Nephron progenitor cell (in vitro differentiated cells): ENCODE data around the gene GOLIM4.
A peak's percentile ranks its signal among the peaks of the same experiment; 100 is the strongest.

Experiments
- DNase-seq: peaks from one replicate; pipeline ENCODE4 v3.0.0; 2021
- H3K27ac Mint-ChIP-seq: 2 replicates; pipeline ENCODE4 v1.8.0; 2021; ENCODE audit warnings: mild to moderate bottlenecking, moderate library complexity, mixed read lengths
- H3K27me3 Mint-ChIP-seq: 2 replicates; pipeline ENCODE4 v1.8.0; 2021; ENCODE audit warnings: mild to moderate bottlenecking, low read depth, mixed read lengths; ENCODE audit not compliant: poor library complexity
- H3K36me3 Mint-ChIP-seq: 2 replicates; pipeline ENCODE4 v1.8.0; 2021; ENCODE audit warnings: low read depth, mixed read lengths
- H3K4me1 Mint-ChIP-seq: 2 replicates; pipeline ENCODE4 v1.8.0; 2021; ENCODE audit warnings: mixed read lengths
- H3K4me3 Mint-ChIP-seq: 2 replicates; pipeline ENCODE4 v1.8.0; 2021; ENCODE audit warnings: mild to moderate bottlenecking, moderate library complexity, mixed read lengths
- H3K9me3 Mint-ChIP-seq: 2 replicates; pipeline ENCODE4 v1.8.0; 2021; ENCODE audit warnings: mild to moderate bottlenecking, moderate library complexity, mixed read lengths
- CTCF ChIP-seq: fragments of 200-600 bp; sonication (generic); IDR thresholded peaks from 2 replicates; pipeline ENCODE4 v1.5.0; 2021; ENCODE audit warnings: antibody characterized with exemption

The GOLIM4 gene

GRCh38 chr3:167983583-167983982 lies 112.1 kb downstream of the GOLIM4 start:
- H3K27ac Mint-ChIP-seq = no peak overlapping the region
- DNase-seq = no peak
- peaks cover 4% of the 10 kb centered on the region for H3K9me3 Mint-ChIP-seq
- no peaks in the 10 kb centered on the region for H3K36me3 Mint-ChIP-seq
- H3K4me3 Mint-ChIP-seq = no peak overlapping the region
- no peak for TF ChIP-seq CTCF
- H3K27me3 Mint-ChIP-seq = no peaks in the 10 kb centered on the region
- peaks cover 4% of the 10 kb centered on the region for H3K4me1 Mint-ChIP-seq

- H3K27ac Mint-ChIP-seq = peak overlapping the region; percentile 28
- H3K4me3 Mint-ChIP-seq = no peak overlapping the region
- no peaks in the 10 kb centered on the region for H3K27me3 Mint-ChIP-seq
- no peaks in the 10 kb centered on the region for H3K36me3 Mint-ChIP-seq
- no peaks in the 10 kb centered on the region for H3K9me3 Mint-ChIP-seq
- TF ChIP-seq CTCF = no peak
- DNase-seq = no peak
- peaks cover 13% of the 10 kb centered on the region for H3K4me1 Mint-ChIP-seq
Measured at GRCh38 chr3:167978486-167978885, 117.2 kb downstream of the GOLIM4 start.

- Mint-ChIP-seq H3K4me1 (peaks cover 15% of the 10 kb centered on the region), H3K4me3 (no peak overlapping the region), H3K27me3 (no peaks in the 10 kb centered on the region), H3K36me3 (no peaks in the 10 kb centered on the region), H3K27ac (no peak overlapping the region), H3K9me3 (no peaks in the 10 kb centered on the region)
- no peak for DNase-seq
- no peak for TF ChIP-seq CTCF
Measured at GRCh38 chr3:167978071-167978470, 117.7 kb downstream of the GOLIM4 start.

- Mint-ChIP-seq H3K4me3 (no peak overlapping the region), H3K36me3 (no peaks in the 10 kb centered on the region), H3K27me3 (no peaks in the 10 kb centered on the region), H3K4me1 (peaks cover 14% of the 10 kb centered on the region), H3K9me3 (no peaks in the 10 kb centered on the region), H3K27ac (no peak overlapping the region)
- TF ChIP-seq CTCF = no peak
- no peak for DNase-seq
Measured at GRCh38 chr3:167976516-167977361, 119.0 kb downstream of the GOLIM4 start.

GRCh38 chr3:167973901-167974300 lies 121.8 kb downstream of the GOLIM4 start:
- Mint-ChIP-seq H3K27ac (peak overlapping the region; percentile 8), H3K36me3 (no peaks in the 10 kb centered on the region), H3K4me3 (no peak overlapping the region), H3K9me3 (no peaks in the 10 kb centered on the region), H3K27me3 (no peaks in the 10 kb centered on the region), H3K4me1 (peaks cover 10% of the 10 kb centered on the region)
- TF ChIP-seq CTCF = no peak
- no peak for DNase-seq

- no peak for TF ChIP-seq CTCF
Measured at GRCh38 chr3:167973046-167973445, 122.7 kb downstream of the GOLIM4 start.

More at GRCh38 chr3:167973046-167973445, 122.7 kb downstream of the GOLIM4 start:
- Mint-ChIP-seq H3K9me3 (no peaks in the 10 kb centered on the region), H3K4me1 (peaks cover 10% of the 10 kb centered on the region), H3K27ac (no peak overlapping the region), H3K4me3 (no peak overlapping the region), H3K27me3 (no peaks in the 10 kb centered on the region), H3K36me3 (no peaks in the 10 kb centered on the region)
- no peak for DNase-seq
